H1 (cell line): ENCODE measurements around the gene PAQR4. TPM values are rescaled to one million over a fixed set of nuclear protein-coding genes. Genes with fewer than 3 reads are reported as not detected.

ENCODE experiments used
- CTCF ChIA-PET: fragments of 300-600 bp; sonication (Branson Sonifier 250); formaldehyde crosslinking; loops from one replicate; lab custom pipeline; 2021; ENCODE audit not compliant: partially characterized antibody; lab: Charles Lee
- POLR2A ChIA-PET: fragments of 300-600 bp; sonication (Branson Sonifier 250); formaldehyde crosslinking; loops from one replicate; lab custom pipeline; 2021; ENCODE audit warnings: inconsistent platforms; ENCODE audit not compliant: partially characterized antibody; lab: Charles Lee
- DNase-seq, 2 experiments: peaks; one replicate each; pipeline versions ENCODE4 v3.0.0 to v3.0.0-alpha.2; 2010 to 2022; ENCODE audit warnings: low spot score in 2 of 2, low read depth in 1 of 2, mixed read lengths in 1 of 2
- FAIRE-seq: peaks from 2 replicates; lab custom pipeline; 2011; peaks lifted over from hg19 to GRCh38; lab: Jason Lieb, UNC
- H2AFZ ChIP-seq: 2 replicates; pipeline ENCODE4 v1.8.1; 2012; ENCODE audit warnings: low read length, inconsistent platforms
- H2AK5ac ChIP-seq: 2 replicates; pipeline ENCODE4 v1.6.1; 2013; ENCODE audit warnings: low read depth, low read length
- H2BK120ac ChIP-seq: replicated peaks from 2 replicates; pipeline ENCODE3; 2013; ENCODE audit warnings: low read depth, low read length, inconsistent platforms
- H2BK12ac ChIP-seq: 2 replicates; pipeline ENCODE4 v1.6.1; 2013; ENCODE audit warnings: low read depth, low read length
- H2BK15ac ChIP-seq: 2 replicates; pipeline ENCODE4 v1.6.1; 2013; ENCODE audit warnings: low read length
- H2BK20ac ChIP-seq: 2 replicates; pipeline ENCODE4 v1.6.1; 2013; ENCODE audit warnings: low read length
- H2BK5ac ChIP-seq: 2 replicates; pipeline ENCODE4 v1.6.1; 2013; ENCODE audit warnings: low read depth, low read length
- H3K14ac ChIP-seq: 2 replicates; pipeline ENCODE4 v1.6.1; 2013; ENCODE audit warnings: inconsistent platforms; ENCODE audit not compliant: insufficient read length
- H3K18ac ChIP-seq: 2 replicates; pipeline ENCODE4 v1.6.1; 2013; ENCODE audit warnings: low read length; ENCODE audit errors: extremely low read depth
- H3K23ac ChIP-seq: 2 replicates; pipeline ENCODE4 v1.6.1; 2013; ENCODE audit warnings: inconsistent platforms; ENCODE audit not compliant: insufficient read length
- H3K23me2 ChIP-seq: 2 replicates; pipeline ENCODE4 v1.6.1; 2013; ENCODE audit warnings: low read depth, low read length
- H3K27ac ChIP-seq: 2 replicates; pipeline ENCODE4 v1.6.1; 2011; ENCODE audit warnings: low read depth, low read length, inconsistent platforms
- H3K27me3 ChIP-seq, 4 experiments: replicated peaks in 1 of 4; 1 replicate in 1 of 4; 2 replicates in 3 of 4; pipeline versions ENCODE4 v1.6.1 to v1.8.1; 2011 to 2013; ENCODE audit warnings: low read length in 3 of 4, mild to moderate bottlenecking in 3 of 4, inconsistent platforms in 2 of 4, mixed read lengths in 2 of 4, moderate library complexity in 1 of 4; ENCODE audit not compliant: control insufficient read depth in 3 of 4, insufficient read depth in 3 of 4; ENCODE audit errors: extremely low read depth in 1 of 4
- H3K36me3 ChIP-seq, 4 experiments: 2 replicates each; pipeline versions ENCODE4 v1.6.1 to v1.8.1; 2011 to 2013; ENCODE audit warnings: mild to moderate bottlenecking in 4 of 4, low read length in 3 of 4, moderate library complexity in 2 of 4, control low read depth in 1 of 4, inconsistent platforms in 1 of 4; ENCODE audit not compliant: insufficient read depth in 4 of 4, control insufficient read depth in 2 of 4
- H3K4ac ChIP-seq: replicated peaks from 2 replicates; pipeline ENCODE3; 2013; ENCODE audit warnings: low read length, low read depth, mixed read lengths, inconsistent platforms; ENCODE audit not compliant: insufficient read length
- H3K4me1 ChIP-seq, 4 experiments: replicated peaks in 1 of 4; 1 replicate in 1 of 4; 2 replicates in 3 of 4; pipeline versions ENCODE4 v1.6.1 to v1.8.1; 2011 to 2013; ENCODE audit warnings: low read length in 3 of 4, inconsistent platforms in 2 of 4, mixed read lengths in 1 of 4; ENCODE audit not compliant: insufficient read depth in 4 of 4, control insufficient read depth in 3 of 4
- H3K4me2 ChIP-seq, 2 experiments: 2 replicates each; pipeline versions ENCODE4 v1.6.1 to v1.8.1; 2011 to 2013; ENCODE audit warnings: low read depth in 2 of 2, low read length in 2 of 2, control low read depth in 1 of 2, inconsistent platforms in 1 of 2, mild to moderate bottlenecking in 1 of 2; ENCODE audit not compliant: insufficient read depth in 1 of 2
- H3K4me3 ChIP-seq, 4 experiments: fragments of 200-600, 300-600 bp in 1 of 4; sonication (generic), shearing (Covaris generic), sonication (Bioruptor Twin) in 1 of 4; 2 replicates each; pipeline versions ENCODE4 v1.5.1 to v1.8.1; 2011 to 2016; ENCODE audit warnings: low read length in 4 of 4, low read depth in 3 of 4, control low read depth in 2 of 4, inconsistent platforms in 2 of 4, mild to moderate bottlenecking in 2 of 4, mixed read lengths in 1 of 4, moderate library complexity in 1 of 4; ENCODE audit not compliant: insufficient read depth in 2 of 4; ENCODE audit errors: extremely low read depth in 1 of 4
- H3K56ac ChIP-seq: replicated peaks from 2 replicates; pipeline ENCODE3; 2013; ENCODE audit warnings: low read depth, mild to moderate bottlenecking, mixed read lengths, low read length, inconsistent platforms; ENCODE audit not compliant: insufficient read length
- H3K79me1 ChIP-seq: 2 replicates; pipeline ENCODE4 v1.6.1; 2013; ENCODE audit warnings: low read depth, low read length, control low read depth
- H3K79me2 ChIP-seq, 2 experiments: 2 replicates each; pipeline versions ENCODE4 v1.6.1 to v1.8.1; 2012 to 2013; ENCODE audit warnings: low read length in 2 of 2, mild to moderate bottlenecking in 2 of 2, inconsistent platforms in 1 of 2; ENCODE audit not compliant: insufficient read depth in 2 of 2, control insufficient read depth in 1 of 2
- H3K9ac ChIP-seq, 4 experiments: replicated peaks in 1 of 4; 1 replicate in 1 of 4; 2 replicates in 3 of 4; pipeline versions ENCODE4 v1.6.1 to v1.8.1; 2011 to 2013; ENCODE audit warnings: low read depth in 3 of 4, low read length in 3 of 4, control low read depth in 2 of 4, mild to moderate bottlenecking in 2 of 4, moderate library complexity in 2 of 4, inconsistent platforms in 1 of 4; ENCODE audit errors: extremely low read depth in 1 of 4
- H3K9me3 ChIP-seq, 2 experiments: 2 replicates each; pipeline versions ENCODE4 v1.6.1 to v1.8.1; 2012 to 2013; ENCODE audit warnings: mild to moderate bottlenecking in 2 of 2, moderate library complexity in 2 of 2, control low read depth in 1 of 2, inconsistent platforms in 1 of 2, low read depth in 1 of 2, low read length in 1 of 2, mixed read lengths in 1 of 2; ENCODE audit not compliant: insufficient read depth in 2 of 2
- H4K20me1 ChIP-seq, 2 experiments: replicated peaks in 1 of 2; 2 replicates each; pipeline versions ENCODE3 to v1.8.1; 2011 to 2013; ENCODE audit warnings: inconsistent platforms in 2 of 2, low read length in 2 of 2, mild to moderate bottlenecking in 1 of 2; ENCODE audit not compliant: insufficient read depth in 2 of 2, control insufficient read depth in 1 of 2
- H4K5ac ChIP-seq: 2 replicates; pipeline ENCODE4 v1.6.1; 2013; ENCODE audit warnings: low read length, low read depth, mixed read lengths, inconsistent platforms; ENCODE audit not compliant: insufficient read length
- H4K8ac ChIP-seq: 2 replicates; pipeline ENCODE4 v1.8.0; 2013; ENCODE audit warnings: mild to moderate bottlenecking, moderate library complexity, low read length, inconsistent platforms; ENCODE audit not compliant: insufficient read depth; ENCODE audit errors: extremely low read depth
- H4K91ac ChIP-seq: replicated peaks from 2 replicates; pipeline ENCODE3; 2013; ENCODE audit warnings: low read length, mixed read lengths, inconsistent platforms; ENCODE audit not compliant: insufficient read length
- ATF3 ChIP-seq: IDR thresholded peaks from 2 replicates; pipeline ENCODE4 v1.6.1; 2011; ENCODE audit warnings: low read depth, mild to moderate bottlenecking, low read length; ENCODE audit not compliant: insufficient read depth
- CBX8 ChIP-seq: fragments of 300-800, 300-1000 bp; sonication (generic); IDR thresholded peaks from 2 replicates; pipeline ENCODE4 v1.7.1; 2016; ENCODE audit warnings: low read depth, low read length, borderline replicate concordance
- GABPA ChIP-seq: IDR thresholded peaks from 2 replicates; pipeline ENCODE4 v1.6.1; 2011; ENCODE audit warnings: mild to moderate bottlenecking, low read length, moderate library complexity, borderline replicate concordance; ENCODE audit not compliant: insufficient read depth
- NRF1 ChIP-seq: IDR thresholded peaks from 2 replicates; pipeline ENCODE4 v1.6.1; 2011; ENCODE audit warnings: mild to moderate bottlenecking, low read depth, low read length, improper control_type of control experiment
- POLR2AphosphoS5 ChIP-seq: IDR thresholded peaks from 2 replicates; pipeline ENCODE4 v1.6.1; 2011; ENCODE audit warnings: low read depth, low read length
- ZNF274 ChIP-seq: IDR thresholded peaks from 2 replicates; pipeline ENCODE4 v1.7.0; 2012; ENCODE audit warnings: low read length, borderline replicate concordance; ENCODE audit errors: extremely low read depth
- WGBS, 2 experiments: shearing (Covaris generic) in 1 of 2; methylation state at CpG; one replicate each; pipeline versions ENCODE4 v1.1.6 to v1.1.7; 2013 to 2015; ENCODE audit warnings: low lambda C conversion rate in 2 of 2, mixed read lengths in 2 of 2, inconsistent platforms in 1 of 2, low coverage in 1 of 2, missing lambda C conversion rate in 1 of 2; ENCODE audit not compliant: insufficient replicate concordance in 2 of 2, insufficient coverage in 1 of 2, insufficient read length in 1 of 2; ENCODE audit errors: extremely low coverage in 1 of 2, missing lambda C conversion rate in 1 of 2; 5-methylcytosine and 5-hydroxymethylcytosine counted together
- polyA plus RNA-seq, 7 experiments: library from polyadenylated mRNA; depleted of rRNA in 3 of 7; stranded (reverse) in 5 of 7; unstranded in 2 of 7; fragments of >200 nt in 5 of 7; fragments of 200-250 nt in 2 of 7; gene quantifications; 1 replicate in 5 of 7; 2 replicates in 1 of 7; 4 replicates in 1 of 7; pipeline versions ENCODE4 v1.2.1 to v1.2.3, GENCODE V29; 2011 to 2013; ENCODE audit warnings: missing spikeins in 2 of 7, mixed read lengths in 2 of 7
- total RNA-seq: library from RNA; stranded (reverse); fragmentation: NEBNext Ultra II Directional; extraction: Animal tissue kit (Norgen Biotek cat#: 25700); gene quantifications from 2 replicates; pipeline ENCODE4 v1.2.1, GENCODE V29; 2021

The PAQR4 gene
- total and polyA plus RNA-seq, 2 of the 8 experiments (the other 6 are each of a cell fraction or from before 2014, with no cell fraction given), result 28.2 to 34.6 TPM

DNA sequence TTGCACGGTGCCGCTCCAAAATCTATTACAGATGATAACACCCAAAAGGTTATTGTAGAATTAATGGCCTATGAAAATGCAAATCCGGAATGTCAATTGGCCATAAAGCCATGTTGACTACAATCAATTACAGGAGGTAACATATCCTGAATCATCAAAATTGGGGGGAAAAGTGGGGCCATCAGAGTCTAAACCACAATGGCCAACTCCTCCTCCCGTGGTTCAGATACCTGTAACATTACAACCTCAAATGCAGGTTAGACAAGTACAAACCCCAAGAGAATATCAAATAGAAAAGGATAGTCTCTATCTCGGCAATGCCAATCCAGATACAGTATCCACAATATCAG, 42.5 kb upstream of the PAQR4 start:
- no peak overlapping the region for H3K9ac ChIP-seq
- peaks cover 4 to 15% (median 10%) of the 10 kb centered on the region in 4 experiments for H3K4me1 ChIP-seq
- no peak overlapping the region for H3K4ac ChIP-seq
- H2BK120ac ChIP-seq, result no peak overlapping the region
- H2BK12ac ChIP-seq, result no peak overlapping the region
- H3K4me2 ChIP-seq, result peak overlapping the region in 1 of 2 experiments; percentile 16; a peak in 1 of 4 replicates
- H2AK5ac ChIP-seq, result no peak overlapping the region
- H2BK15ac ChIP-seq, result no peak overlapping the region
- no peak overlapping the region for H4K5ac ChIP-seq
- H2BK5ac ChIP-seq, result no peak overlapping the region
- no peak overlapping the region for H3K14ac ChIP-seq
- WGBS, 2 experiments, result 87% methylated on average over 5 of the region's 5 CpGs; no CpG with 5 or more reads in 1 of the 2 experiments
- no peak for TF ChIP-seq NRF1
- TF ChIP-seq POLR2AphosphoS5, result no peak
- no peak for TF ChIP-seq ZNF274
- no peak for TF ChIP-seq ATF3
- no peak for TF ChIP-seq GABPA
- no peak for TF ChIP-seq CBX8
- DNase-seq, result no peak
- no peaks in the 10 kb centered on the region for H4K20me1 ChIP-seq
- no peak overlapping the region for H3K23ac ChIP-seq
- ChIA-PET POLR2A (interaction anchor here (1.0 kb wide), 1 partner anchor 10 kb away, joined by 3 read pairs; no protein-coding TSS in a partner anchor), CTCF (interaction anchor here (0.7 to 10.4 kb wide), 32 partner anchors 13 to 153 kb away, joined by 3 to 98 read pairs (median 5); partner anchors contain the start of genes FLYWCH1, FLYWCH2 and PRSS21)
- no peak overlapping the region for H3K4me3 ChIP-seq
- H2AFZ ChIP-seq, result no peak overlapping the region
- no peaks in the 10 kb centered on the region for H3K27me3 ChIP-seq
- H2BK20ac ChIP-seq, result no peak overlapping the region
- H3K9me3 ChIP-seq, result no peaks in the 10 kb centered on the region
- H3K79me2 ChIP-seq, result no peaks in the 10 kb centered on the region
- no peak overlapping the region for H3K56ac ChIP-seq
- no peak overlapping the region for H3K27ac ChIP-seq
- H3K36me3 ChIP-seq, result peaks cover 0 to 3% (median 0%) of the 10 kb centered on the region in 4 experiments; a peak in 2 of 8 replicates
- H4K8ac ChIP-seq, result no peak overlapping the region
- no peak overlapping the region for H4K91ac ChIP-seq
- no peak for FAIRE-seq
- 0 out of 2 replicates have a peak, but pooled peaks cover 3% of the 10 kb centered on the region for H3K79me1 ChIP-seq
- no peaks in the 10 kb centered on the region; the same call in 1 of the 2 replicates for H3K23me2 ChIP-seq
- no peak overlapping the region for H3K18ac ChIP-seq
